ENCODE data around the gene CRIM1.

CRIM1 gene

DNA sequence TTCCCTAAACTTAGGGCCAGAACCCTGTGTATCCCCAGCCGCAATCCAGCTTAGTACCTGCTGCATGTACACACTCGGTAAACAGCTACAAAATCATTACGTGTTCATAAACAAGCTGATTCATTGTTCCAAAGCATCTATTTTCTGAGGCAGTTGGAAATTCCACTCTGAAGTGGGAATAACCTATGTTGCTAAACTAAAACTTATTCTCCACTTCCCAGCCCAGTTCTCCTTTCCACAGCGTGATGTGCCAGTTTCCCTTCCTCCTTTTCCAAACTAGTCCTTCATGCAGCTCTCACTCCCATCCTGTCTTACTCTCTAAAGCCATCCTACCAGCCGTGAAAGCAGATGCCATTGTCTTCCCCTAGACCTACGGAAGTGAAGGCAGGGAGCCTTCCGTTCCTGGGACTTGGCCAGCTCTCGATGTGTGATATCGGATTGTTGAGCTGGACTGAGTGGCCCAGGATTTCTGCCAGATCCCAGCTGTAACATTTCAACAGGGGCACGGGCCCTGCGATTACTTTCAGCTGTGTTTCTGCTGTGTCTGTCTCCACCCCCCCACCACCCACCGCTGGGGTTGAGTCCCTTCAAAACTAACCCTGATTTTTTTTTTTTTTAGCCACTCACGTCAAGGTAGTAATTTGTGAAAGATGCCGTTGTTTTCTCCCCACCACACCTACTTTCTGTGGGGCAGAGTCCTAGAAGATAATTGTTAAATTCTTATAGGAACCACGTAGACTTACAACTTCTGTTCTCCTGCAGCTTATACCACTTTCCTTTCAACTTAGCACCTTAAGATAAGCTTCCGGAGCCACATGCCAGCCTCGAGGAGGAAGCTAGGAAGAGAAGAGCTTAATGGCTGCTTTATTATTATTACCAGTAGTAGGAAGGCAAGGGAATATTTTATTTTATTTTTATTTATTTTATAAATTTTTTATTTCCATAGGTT lies 100.9 kb downstream of the CRIM1 start:
- no peak for FAIRE-seq

DNA sequence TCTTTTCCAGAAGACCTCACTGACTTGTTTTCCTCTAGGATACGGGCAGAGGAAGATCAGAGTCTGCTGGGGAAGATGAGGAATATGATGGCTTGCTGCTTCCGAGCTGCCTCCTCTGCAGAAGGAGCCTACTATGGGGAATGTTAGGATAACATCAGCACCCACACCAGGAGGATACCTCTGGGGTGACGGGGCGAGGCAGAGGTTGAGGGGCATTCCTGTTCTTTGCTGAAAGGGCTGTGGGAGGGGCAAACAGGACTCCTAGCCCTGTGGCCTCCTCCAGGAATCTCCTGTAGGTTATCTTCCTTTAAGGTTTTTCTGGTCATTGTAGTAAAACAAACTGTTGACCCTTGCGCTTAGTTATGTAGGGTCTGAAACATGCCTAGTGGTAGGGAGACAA lies 102.5 kb downstream of the CRIM1 start:
- no peak for FAIRE-seq

DNA sequence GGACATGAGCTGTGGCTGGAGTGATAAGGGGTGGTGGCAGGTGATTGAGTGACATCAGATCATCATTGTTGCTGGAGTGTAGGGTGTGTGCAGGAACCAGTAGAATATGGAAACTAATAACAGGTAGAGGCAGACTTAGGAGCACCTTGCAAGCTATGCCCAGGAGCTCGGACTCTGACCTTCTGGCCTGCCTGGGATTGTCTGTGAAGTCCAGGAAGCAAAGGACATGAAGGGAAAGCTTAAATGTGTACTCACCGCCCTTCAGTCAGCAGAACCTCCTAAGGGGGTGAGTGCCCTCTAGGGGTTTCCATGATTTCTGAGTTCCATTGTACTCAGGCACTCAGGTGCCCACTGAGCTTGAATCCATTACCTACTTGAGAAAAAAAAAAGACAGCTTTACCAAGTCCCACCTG lies 104.2 kb downstream of the CRIM1 start:
- no peak for FAIRE-seq

DNA sequence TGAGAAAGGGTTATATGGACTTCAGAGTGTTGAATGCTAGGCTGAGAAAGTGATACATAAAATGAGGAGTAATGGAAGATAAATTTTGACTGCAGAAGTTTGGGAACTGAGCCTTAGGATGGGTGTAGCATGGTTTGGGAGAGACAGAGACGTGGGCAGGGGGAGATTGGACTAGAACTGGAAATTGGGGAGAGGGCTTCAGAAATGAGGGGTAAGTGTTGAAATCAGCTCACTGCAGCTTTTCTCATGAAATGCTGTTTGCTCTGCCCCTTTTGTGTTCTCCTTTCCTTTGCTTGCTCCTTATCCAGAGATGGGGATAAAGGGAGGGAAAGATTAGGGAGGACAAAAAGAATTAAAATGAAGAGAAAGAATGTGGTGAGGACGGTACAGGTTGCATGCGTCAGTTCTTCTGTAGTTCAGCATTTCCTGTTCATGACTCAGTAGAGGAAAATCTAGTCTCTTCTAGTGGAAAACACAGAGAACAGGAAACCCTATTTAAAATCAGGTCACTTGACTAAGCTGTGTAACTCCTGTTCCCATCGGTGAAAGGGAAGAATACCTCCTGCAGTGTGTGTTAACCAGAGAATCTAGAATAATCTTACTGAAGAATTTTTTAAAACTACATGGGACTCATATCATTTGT lies 105.6 kb downstream of the CRIM1 start:
- FAIRE-seq, result no peak

DNA sequence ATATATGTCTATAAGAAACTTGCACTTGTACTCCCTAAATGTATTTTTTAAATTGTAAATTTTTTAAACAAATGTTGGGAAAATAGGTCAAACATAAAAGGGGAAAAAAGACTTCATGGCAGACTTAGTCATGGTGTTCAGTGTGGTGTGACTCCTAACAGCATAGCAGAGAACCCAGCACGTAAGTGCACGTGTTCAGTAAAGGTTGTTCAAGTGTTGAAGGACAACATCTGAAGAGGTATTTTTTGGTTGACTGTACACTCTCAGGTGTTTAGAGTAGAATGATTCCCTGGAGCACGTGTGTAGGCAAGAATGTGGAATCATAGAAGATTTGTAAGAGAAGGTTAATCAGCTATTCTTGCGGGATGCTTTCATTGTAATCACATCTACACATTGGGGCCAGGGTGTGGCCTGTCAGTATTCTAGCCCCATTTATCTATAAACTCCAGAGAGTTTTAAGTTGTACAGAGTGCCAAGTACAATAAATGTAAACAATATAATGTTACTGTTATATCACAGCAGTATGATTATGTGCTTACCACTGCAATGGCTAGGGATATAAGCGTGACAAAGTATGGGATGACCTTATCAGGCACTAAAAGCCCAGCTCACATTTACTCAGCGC lies 106.8 kb downstream of the CRIM1 start:
- FAIRE-seq, result no peak

DNA sequence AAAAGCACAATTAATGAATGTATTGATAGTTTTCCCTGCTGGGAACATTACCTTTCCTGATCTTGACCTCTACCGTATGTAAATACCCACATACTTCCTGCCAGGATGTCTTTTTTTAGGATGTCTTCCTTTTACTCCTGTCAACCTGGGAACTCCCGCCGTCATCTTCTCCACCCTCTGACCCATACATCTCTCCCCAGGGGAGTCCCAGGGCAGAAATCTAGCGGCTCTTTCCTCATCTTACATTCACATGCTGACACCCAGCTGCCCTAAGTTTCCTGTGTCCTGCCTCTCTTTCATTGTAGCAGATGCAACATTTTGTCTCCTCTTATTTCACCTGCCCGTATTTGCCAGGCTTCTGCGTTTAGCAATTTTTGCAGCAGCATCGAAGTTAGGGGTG lies 107.8 kb downstream of the CRIM1 start:
- FAIRE-seq, result no peak

DNA sequence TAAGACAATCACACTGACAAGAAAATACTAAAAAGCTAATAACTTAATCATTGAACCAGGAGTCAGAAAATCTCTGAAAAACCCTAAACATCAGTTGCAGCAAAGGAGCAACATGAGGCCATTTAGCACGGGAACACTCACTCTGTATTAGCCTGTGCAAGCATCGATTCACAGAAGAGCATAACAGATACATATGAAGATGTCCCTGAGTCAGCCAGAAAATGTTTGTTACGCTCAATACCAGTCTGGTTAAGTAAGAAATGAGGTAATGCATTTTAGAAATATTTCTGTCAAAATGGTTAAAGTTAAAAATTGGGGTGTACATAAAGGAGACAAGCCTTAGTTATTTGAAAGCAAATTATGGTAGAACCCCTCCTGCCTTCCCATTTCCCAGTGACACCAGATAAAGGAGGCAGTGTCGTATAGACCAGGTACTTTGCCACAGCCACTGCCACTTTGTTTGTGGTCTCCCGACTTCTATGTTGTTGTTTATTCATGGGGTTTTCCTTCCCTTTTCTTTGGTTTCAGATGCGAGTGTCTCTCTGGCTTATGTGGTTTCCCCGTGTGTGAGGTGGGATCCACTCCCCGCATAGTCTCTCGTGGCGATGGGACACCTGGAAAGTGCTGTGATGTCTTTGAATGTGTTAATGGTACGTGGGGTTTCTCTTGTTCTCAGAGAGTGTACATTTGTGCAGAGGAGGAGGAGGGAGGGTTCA lies 108.6 kb downstream of the CRIM1 start:
- no peak for FAIRE-seq

DNA sequence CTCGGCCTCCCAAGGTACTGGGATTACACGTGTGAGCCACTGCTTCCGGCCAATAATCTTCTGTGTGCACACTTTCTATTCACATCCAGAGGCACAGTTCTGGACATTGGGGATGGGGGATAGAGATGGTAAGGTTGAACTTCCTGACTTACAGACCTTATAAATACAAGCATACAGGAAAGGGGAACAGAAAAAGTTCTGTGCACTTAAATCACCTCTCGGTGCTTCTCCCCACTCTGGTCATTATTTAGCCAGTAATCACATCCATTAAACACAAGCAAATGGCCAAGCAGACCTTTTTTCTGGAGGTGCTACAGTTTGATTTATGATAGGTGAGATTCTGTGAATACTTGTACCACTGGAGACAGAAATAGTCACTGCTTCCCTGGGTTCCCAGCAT lies 110.6 kb downstream of the CRIM1 start:
- no peak for FAIRE-seq

DNA sequence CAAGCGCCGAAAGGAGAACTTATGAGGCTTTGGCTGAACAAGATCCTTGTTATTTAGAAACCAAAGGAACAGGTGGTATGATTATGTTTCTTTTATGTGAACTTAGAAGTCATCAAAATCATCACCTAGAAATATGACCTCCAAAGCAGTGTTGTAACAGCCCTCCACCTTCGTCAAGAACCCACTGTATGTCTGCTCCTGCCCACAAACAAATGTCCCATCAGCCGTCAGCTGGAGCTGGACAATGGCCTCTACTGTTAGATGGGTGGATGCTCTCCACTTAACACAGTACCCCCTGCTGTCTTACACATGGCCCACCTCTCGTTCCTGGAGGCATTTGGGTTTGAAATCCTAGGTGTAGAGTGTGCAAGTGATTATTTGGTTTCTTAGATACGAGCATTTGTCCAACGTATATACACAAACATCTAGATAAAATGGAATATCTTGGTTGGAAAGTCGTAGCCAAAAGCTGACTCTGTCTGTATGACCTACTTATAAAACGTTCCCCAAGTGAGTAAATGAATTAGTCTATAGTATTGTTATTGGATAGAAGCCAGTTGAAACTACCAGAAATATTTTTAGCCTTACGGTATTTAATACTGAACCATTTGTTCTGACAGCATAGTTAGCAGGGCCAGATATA lies 113.0 kb downstream of the CRIM1 start:
- no peak for FAIRE-seq

DNA sequence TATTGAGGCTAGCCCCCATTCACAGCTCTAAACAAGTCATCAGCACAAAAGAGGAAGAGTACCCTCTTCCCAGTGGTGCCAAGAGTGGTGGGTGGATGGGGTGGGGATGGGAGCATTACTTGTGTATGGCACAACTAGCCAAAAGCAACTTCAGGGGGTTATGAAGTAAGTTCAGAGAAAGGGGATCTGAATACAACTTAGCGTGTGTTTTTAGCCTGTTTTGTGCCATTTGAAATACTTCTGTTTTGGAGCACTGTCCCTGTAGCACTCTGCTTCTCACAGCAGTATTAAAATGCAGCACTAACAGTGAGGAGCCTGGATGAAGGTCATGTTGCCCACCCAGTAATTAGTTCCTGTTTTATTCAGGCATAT lies 113.5 kb downstream of the CRIM1 start:
- no peak for FAIRE-seq

DNA sequence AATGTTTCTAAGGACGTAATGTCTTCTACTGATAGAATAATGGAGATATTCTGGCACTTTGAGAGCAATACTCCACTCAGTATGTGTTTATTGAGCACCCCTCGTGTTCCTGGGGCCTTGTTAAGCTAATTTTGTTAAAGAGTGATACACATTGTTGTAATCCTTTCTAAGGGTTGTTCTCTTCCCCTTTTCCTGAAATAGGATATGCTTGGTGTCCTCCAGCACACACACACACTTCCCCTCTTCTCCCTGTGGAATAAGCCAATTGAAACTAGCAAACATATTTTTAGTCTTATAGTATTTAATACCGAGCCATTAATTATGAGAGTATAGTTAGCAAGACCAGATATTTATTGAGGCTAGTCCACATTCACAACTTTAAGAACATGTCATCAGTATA lies 114.1 kb downstream of the CRIM1 start:
- FAIRE-seq, result no peak

DNA sequence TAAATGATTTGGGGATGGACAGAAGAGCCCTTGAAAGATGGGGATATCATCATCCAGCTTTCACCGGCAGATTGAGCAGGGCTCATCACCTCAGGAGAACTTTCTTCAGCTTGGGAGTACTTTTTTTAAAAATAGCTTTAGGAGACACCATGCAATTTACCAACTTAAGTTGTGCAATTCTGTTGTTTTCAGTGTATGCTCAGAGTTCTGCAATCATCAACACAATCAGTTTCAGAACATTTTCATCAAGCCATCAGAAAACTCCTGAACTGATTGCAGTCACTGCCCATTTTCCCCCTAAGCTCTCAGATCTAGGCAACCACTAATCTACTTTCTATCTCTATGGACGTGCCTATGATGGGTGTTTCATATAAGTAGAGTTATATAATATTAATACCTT lies 117.7 kb downstream of the CRIM1 start:
- FAIRE-seq, result no peak

DNA sequence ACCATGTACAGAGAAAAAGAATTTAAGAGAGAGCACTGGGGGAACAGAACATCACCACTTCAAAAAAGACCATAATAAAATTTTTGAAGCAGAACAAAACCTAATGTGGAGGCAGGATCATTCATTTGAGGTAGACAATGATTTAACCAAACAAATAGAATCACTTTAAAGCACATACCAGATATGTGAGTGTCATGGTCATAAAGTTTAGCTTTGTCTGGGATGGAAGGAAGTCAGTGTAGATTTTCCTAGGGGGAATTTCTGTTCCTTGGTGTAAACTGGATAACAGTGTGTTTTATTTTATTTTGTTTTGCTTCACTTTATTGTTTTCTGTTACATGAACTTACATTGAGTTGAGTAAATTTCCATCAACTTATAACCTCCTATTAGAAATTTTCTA lies 120.8 kb downstream of the CRIM1 start:
- FAIRE-seq, result peak; percentile 96

DNA sequence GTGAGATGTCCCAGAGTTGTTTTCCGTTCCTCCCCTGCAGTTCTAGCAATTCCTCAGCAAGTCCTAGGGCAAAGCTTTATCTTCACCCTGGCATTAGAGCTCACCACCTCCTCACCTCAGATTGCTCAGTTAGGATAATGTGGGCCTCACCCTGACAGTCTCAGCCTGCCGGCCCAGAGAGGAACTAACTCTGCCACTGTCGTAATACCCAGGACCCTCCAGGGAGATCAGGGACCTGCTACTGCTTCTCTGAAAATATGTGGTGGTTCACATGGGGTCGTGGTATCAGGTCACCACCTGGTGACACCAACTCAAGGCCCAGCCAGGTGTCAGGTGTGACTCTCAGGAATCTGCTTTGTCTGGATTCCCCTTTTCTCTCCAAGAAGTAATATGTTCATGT lies 121.7 kb downstream of the CRIM1 start:
- no peak for FAIRE-seq

DNA sequence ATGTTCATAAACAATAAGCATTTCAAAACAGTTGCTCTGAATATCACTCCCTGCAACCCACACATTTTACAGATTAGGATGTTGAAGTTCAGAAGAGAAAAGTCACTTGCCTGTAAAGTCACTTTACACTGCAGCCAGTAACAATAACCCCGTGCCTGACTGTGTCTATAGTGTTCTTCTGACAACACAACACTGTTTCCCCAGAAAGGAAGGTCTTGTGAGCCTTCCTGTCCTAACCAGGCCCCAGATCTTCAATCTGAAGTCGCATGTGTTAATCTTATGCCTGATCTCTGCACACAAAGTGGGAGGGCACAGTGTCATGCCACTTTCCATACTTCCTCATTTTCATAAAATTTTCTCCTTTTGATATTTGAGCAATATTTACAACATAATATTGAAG lies 122.2 kb downstream of the CRIM1 start:
- FAIRE-seq, result no peak

DNA sequence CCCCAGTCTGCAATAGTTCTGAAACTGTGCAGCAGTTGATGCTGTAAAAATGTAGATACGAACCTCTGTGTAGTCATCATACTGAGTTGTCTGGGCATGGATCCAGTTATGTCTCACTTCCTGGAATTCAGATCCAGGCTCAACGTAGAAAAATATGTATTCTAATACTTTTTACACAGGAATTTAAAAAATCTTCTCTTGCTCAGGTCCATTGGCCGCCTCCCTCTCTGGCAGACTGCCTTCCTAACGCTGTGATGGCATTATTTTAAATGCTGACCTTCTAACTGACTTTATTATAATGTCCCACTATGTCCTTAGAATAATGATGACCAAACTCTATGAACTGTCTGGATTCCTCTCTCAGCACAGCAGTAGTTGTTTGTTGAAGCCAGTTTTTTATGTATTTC lies 122.8 kb downstream of the CRIM1 start:
- FAIRE-seq, result no peak

DNA sequence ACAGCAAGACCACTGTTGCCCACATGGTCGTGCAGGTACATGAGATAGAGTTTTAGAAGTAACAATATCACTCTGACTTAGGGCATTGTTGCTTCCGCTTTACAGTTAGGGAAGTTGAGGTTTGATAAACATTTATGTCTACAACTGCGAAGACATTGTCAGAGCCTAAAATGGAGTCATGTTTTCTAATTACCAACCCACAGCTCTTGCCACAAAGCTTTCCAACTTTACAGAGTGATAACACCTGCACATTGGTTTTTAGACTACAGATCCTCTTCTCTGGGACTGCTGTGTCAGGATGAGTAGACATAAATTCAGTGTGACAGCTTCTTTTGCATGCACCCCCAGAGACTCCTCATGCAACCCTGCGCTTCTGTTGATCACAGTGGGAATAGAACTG lies 123.4 kb downstream of the CRIM1 start:
- no peak for FAIRE-seq

DNA sequence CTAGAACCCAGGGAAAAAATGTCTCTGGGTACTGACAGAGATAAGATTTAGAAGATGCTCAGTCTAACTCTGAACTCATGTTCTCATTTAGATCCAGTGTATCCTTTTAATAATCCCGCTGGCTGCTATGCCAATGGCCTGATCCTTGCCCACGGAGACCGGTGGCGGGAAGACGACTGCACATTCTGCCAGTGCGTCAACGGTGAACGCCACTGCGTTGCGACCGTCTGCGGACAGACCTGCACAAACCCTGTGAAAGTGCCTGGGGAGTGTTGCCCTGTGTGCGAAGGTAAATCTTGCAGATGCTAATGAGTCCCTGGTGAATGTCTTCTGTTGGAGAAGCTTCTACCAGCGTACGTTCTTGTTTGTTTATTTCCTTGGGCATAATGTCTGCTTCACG lies 123.8 kb downstream of the CRIM1 start:
- FAIRE-seq, result no peak

DNA sequence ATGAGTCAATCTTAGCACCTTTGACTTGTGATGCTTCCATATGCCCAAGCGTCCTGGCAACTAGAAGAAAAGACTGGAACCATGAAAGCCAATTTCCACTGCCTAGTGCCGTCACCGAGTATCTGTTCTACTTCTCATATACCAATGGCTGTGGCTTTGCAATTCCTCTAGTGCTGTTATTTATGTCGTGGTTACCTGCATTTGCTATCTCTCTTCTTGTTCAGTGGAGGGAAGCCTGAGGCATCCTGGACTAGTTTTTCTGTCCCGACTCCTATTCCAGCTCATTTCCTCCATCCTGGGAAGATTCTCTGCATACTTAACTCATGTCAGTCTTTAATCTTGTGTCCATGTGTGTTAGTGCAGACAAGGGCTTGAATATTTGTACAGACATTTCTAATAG lies 124.5 kb downstream of the CRIM1 start:
- FAIRE-seq, result no peak

DNA sequence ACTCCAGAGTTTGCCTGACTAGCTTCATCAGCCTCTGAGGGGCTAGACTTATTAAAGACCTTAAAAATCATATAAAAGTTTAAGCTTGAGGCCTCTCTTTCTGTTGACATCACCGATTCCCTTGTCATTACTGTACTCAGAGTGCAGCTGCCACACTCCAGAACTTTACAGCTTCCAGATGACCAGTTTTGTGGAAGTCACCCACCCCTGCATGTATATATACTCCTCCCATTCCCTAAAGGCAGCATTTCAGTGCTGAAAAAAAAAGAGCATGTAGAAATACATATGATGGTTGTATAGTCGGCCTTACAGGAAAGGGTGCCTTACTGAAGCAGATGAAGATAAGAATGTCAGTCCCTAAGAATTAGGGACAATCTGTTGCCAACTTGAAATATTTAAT lies 125.1 kb downstream of the CRIM1 start:
- FAIRE-seq, result no peak

DNA sequence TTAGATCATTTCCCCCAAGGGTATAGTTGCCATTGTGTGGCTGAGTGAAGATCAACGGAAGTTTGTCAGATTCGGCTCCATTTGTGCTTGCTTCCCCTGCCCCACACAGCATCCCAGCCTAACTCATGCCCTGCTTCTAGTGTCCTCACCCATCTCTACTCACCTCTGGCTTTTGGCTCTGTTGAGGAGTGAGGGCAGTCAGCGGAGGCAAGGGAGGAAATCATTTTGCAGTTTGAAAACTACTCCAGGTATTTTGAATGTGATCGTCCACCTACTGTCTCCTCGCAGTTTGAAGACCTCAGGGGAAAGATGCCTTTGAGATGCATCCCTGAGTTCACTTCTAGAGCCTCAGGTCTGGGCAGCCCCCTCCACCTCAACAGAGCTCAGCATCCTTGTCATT lies 126.1 kb downstream of the CRIM1 start:
- FAIRE-seq, result no peak

DNA sequence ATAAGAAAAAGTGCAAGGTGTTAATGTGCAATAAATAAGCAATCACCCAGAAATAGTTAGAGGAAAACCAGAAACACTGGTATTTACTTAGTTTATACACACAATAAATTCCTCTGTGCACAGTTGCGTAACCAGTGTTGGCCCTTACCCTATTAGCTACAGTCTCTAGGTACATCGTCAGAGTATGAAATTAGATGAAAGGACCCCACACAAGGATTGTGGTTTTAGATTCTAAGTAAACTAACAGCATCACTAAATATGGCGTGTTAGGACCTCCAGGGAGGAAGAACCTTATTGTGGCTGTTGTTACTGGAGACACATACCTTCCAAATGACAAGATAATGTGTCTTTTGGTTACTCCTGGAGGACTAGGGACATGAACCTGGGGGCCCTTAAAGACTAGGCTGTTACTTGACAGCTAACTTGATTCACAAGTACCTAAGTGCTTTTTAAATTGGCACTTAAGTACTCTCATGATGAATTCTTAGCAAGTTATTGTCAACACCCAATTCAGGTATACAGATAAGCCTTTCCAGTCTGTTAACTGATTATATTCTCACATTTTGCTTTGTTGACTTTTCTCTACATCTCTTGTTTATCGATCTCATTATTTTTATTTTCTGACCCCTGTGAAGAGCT lies 127.1 kb downstream of the CRIM1 start:
- no peak for FAIRE-seq
